Stimulated activated CD4-positive, alpha-beta T cell treated with anti-CD3 and anti-CD28 coated beads, Interleukin-12 subunit alpha, Interleukin-12 subunit beta, amount 100 ng/mL, for 24 hours (primary cell): Measurements from ENCODE around the gene SACM1L.
"Not testable (repeated sequence)": the region's sequence is repeated elsewhere in the genome, so short reads cannot be mapped to it uniquely, and the experiment has no call there.

Source experiments
- DNase-seq, 2 experiments: peaks; one replicate each; pipeline ENCODE4 v3.0.0-alpha.2; 2020; ENCODE audit warnings: low read depth in 2 of 2

Gene SACM1L

DNA sequence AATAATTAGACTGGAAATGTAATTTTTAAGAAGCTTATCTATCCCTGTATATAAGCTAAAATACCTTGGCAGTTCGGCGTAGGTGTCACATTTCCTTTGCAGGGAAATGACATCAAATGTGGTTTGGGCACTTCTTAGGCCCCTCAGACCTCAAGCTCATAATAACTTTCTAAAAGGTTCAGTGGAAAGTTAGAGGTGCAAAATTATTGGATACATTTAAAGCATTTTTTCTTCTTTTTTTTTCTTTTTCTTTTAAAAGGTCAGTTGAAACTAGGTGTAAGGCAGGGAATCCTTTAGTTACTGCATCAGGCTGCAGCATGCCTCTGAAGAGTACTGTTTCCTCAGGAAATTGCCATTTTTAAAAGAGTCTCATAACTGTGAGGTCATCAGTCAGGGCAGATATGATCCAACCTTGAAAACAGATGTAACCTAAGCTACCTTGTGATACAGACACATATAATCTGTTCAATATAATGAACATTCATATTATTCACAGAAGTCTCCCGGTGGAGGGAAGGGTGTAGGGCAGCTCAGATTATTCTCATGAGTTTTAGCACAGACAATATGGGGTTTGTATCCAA lies 4.8 kb downstream of the SACM1L start:
- no peak for DNase-seq

DNA sequence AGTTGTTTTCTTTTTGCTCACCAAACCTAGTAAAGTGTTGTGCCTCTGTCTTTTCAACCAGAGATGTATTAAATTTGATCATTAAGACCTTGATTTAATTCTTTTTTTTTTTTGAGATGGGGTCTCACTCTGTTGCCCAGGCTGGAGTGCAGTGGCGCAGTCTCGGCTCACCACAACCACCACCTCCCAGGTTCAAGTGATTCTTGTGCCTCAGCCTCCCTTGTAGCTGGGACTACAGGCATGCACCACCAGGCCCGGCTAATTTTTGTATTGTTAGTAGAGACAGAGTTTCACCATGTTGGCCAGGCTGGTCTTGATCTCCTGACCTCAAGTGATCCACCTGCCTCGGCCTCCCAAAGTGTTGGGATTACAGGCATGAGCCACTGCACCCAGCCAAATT lies 6.0 kb downstream of the SACM1L start:
- not testable (repeated sequence) for DNase-seq

DNA sequence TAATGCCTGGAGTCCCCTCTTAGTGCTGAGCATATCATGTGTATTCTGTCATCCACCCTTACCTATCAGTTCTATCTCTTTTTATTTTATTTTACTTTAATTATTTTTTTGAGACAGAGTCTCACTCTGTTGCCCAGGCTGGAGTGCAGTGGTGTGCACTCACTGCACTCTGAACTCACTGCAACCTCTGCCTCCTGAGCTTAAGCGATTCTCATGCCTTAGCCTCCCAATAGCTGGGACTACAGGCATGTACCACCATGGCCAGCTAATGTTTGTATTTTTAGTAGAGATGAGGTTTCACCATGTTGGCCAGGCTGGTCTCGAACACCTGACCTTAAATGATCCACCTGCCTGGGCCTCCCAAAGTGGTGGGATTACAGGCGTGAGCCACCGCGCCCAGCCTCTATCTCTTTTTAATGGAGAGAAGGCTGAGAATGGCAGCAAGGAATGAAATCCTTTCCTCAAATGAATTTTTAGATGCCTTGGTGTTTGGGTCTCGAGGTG lies 11.4 kb downstream of the SACM1L start:
- no peak for DNase-seq

DNA sequence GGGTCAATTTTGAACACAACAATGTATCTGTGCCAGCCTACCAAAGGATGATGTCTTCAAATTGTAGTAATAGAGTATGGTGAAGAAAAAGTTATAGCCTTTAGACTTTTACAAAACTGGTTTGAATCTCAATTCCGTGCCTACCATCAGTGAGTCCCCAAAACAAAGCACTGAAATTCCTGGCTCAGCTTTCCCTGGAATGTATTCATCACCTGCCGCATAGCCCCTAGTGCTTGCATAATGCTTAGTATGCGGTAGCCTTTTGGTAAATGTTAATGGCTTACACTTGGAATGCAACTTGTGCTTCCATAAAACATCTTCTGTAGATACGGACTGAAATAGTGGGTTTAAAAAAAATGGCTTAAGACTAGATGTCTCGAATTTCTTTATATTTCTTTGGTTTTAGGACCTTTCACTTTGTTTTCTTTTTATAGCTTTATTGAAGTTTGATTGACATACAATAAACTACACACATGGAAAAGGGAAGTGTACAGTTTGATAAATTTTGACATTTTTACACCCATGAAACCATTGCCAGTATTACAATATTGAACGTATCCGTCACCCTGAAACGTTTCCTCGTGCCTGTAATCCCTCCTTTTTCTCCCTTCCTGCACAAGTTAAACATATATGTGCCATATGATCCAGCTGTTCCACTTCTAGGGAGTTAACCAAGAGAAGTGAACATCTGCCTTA lies 12.1 kb downstream of the SACM1L start:
- DNase-seq = no peak

DNA sequence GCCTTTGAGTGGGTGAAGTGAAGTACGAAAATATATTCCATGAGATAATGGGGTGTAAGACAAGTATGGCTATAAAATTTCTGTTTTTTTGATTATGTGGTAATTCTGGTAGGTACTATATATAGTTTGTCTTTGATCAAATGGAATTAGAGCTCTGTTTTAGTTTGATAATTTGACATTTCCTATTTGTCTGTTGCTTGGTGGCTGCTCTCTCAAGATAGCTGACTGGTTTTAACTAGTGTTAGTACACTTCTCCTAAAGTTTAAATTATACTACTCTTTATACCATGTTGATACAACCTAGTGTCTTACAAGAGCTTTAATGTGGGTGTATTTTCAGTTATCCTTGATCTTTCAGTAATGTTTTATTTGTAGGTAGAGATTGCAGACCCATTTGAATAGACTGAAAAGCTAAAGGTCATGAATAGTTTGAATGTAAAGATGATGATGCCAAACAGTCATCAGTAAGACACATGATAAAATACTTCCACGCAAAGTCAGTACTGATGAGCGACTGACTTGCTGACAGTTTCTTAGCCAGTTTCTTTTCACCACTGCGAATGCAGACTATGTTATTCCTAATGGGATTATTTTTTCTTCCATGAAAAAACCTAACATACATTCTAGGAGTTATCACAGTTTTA lies 15.2 kb downstream of the SACM1L start:
- DNase-seq = no peak

DNA sequence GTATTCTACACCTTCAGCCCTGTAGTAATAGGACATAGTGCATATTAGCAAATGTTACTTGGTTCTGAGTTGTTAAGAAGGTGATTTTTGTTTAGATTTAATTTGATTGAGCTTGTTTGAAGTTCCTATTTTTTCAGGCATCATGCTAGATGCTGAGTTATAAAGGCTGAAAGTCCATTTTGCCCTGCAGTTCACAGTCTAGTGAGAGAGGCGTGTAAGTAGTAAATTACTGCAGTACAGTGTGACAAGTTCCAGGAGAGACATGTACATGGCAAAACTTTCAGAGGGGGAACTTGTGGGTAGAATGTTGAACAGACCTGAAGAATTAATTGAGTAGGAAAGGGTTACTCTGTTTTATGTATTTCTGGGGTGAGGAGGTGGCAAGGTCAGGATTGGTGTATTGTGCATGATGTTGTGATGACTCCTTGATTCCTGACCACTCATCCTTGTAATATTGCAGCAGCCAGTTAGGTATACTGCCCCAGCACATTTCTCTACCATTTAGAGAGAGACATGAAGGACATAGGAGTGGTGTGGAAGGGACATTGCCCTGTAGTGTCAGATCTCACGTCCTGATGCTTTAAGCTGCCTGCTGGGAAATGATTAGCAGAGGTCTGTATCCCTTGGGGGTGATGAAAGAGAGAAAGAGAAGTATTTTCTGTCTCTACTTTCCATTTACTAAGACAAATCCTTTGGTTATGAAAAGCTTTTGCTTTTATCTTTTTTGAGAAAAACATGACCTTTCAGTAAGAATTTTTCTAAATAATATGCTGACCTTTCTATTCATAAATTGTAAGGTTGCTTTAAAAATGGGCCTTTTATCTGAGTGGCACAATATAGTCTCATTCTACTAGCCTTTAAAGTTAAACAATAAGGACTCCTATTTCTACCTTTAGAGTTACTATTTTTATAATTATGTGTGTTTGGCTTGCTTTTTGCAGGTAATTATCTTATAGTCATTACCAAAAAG lies 16.9 kb downstream of the SACM1L start:
- DNase-seq = no peak

DNA sequence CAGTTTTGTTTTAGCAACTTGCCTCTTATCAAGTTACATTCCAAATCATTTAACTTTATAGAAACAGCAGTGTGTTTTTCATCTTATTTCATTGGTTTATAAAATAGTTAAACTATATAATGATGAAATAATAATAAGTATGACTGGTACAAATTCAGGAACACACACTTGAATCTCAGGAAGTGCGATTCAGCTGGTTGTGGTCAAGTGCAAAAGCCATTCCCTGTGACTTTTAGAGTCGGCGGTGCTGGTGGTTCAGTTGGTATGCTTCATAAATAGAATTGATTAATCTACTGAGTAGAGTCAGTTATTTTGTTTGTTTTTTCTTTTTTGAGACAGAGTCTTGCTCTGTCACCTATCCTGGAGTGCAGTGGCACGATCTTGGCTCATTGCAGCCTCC lies 22.7 kb downstream of the SACM1L start:
- no peak for DNase-seq

DNA sequence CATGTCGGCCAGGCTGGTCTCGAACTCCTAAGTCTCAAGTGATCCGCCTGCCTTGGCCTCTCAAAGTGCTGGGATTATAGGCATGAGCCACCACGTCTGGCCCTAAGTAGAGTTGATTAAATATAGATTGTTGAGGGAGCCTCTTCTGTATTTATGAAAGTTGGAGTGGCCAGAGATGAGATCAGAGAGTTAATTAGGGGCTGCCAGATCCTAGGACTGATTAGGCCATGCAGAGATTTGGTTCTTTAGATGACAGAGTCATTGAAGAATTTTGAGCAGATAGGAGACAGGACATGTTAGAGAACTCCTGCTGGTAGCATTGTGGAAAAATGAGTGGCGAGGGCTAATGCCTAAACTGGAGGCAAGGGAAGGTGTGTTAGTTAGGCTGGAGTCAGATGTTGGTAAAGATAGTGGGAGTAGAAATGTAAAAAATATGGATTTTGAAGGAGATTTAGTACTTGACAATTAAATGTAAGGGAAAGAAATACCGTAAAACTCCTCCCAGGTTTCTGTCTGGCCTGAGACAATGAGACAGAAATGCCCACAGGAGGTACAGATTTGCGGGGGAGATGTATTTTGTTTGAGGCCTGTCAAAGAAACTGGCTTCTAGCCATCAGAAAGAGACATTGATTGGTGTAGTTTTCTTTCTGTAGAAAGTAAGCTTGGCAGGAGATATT lies 23.4 kb downstream of the SACM1L start:
- no peak for DNase-seq

DNA sequence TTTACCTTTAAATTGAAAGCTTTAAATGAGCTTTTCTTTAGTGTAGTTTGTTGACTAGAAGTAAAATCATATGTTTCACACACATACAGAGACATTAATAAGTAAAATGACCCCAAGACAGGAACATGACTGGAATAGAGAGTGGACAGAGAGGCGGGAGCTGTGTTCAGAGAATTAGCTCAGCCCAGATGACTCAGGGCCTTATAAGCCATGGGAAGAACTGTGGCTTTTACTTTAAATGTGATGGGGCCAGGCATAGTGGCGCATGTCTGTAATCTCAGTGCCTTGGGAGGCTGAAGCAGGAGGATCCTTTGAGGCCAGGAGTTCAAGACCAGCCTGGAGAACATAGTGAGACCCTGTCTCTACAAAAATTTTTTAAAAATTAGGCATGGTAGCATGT lies 26.7 kb downstream of the SACM1L start:
- DNase-seq = no peak

DNA sequence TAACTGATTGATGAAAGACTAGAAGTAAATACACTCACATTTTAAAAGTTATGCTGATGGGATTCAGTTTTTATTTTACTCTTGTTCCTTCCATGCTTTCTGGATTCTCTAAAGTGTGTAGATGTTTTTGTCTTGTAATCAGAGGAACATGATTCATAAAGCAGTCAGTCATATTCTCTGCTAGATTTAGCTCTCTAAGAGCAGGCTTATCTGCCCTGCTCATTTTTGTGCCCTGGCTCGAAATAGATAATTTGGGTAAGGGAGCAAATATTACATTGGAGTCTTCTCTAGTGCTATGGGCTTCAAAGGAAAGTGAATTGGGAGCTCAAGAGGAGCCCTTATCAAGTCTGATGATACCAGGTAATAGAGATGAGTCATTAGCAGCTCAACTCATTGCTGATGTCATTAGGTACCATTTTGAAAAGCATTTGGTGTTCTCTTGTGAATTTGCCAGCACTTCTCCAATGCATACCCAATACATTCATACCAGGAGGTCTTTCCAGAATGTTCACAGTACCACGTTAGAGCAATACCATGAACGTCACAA lies 27.7 kb downstream of the SACM1L start:
- DNase-seq = no peak

DNA sequence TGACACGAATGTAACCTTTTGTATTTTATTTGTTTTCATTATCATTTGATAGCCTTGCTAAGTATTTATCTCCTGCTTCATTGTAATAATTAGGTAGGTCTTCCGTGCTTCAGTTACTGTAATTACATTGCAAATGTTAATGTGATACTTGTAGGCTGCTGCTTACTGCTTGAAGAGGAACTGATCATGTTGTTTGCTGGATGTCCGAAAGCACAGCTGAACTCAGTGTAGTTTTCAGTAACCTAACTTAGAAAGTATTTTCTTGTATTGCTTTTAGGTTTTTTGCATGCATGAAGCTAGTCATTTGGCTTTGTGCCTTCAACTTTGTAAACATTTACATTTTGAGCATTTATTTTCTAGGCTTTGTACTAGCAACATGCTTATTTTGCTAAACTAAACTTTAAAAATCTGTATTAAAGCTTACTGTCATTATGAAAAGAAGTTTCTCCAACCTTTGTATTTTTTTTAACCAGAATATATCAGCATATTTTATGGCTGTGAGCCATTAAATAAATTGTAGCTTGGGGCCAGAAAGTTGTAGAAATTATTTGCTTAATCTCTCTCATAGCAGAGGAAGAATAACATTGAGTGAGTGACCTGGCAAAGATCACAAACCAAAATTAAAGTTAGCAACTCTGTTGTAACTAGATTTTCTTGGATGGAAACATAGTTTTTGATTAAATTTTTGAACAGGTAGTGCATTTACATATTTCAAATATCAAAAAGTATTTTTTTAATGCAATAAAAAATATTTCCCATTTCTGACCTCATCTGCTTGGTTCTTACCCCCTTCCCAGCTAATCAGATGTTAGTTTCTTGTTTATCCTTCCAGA lies 30.7 kb downstream of the SACM1L start:
- DNase-seq = no peak

DNA sequence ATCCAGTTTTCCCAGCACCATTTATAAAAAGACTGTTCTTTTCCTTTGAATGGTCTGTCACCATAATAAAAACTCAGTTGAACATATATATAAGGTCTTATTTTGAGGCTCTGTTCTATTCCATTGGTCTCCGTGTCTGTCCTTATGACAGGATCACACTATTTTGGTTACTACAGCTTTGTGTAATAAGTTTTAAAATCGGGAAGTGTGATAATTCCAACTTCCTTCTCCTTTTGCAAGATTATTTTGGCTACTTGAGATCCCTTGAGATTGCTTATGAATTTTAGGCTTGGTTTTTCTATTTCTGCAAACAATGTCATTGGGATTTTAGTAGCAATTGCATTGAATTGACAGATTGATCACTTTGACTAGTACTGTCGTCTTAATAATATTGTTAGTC lies 35.7 kb downstream of the SACM1L start:
- no peak for DNase-seq

DNA sequence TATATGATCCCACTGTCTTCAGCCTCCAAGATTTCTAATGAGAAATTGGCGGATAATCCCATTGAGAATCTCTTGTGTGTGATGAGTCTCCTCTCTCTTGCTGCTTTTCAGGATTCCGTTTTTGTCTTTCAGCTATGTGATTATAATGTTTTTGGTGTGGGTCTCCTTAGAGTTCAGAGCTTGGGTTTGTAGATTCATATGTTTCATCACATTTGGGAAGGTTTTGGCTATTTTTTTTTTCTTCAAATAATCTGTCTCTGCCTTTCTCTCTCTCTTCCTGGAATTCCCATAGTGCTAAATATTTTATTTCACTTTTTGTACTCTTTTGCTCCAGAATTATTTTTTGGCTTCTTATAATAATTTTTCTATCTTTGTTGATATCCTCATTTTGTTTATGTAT lies 40.4 kb downstream of the SACM1L start:
- no peak for DNase-seq

DNA sequence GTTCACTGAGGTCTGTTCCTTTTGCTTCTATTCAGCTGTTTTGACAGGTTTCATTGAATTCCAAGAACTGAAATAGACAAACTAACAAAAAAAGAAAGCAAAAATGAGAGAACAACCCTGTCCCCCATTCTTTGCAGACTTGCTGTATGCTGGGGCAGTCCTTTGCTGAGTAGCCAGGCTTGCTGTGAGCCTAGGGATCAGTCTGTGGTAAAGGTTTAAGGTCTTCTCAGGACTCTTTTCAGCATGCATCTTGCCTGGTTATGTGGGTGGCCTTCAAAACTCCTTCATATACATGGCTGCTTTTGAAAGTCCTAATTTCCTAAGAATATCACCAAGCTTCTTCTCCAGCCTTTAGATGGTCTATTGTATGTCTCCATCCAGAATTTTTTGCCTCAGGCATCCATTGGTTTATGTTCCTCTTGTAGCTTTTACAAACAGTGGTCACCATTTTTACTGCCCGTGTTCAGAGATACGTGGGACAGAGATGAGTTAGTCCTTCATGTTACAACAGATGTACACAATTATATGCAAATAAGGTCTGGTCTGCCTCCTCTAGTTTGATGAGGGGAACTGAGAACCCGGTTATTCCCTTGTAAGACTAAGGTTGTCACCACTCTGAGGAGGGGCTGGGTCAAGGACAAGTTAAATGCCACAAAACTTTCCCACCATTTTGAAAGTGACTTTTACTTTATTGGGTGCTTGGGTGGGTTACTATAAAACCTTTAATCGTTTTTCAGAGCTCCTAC lies 41.4 kb downstream of the SACM1L start:
- DNase-seq = no peak

DNA sequence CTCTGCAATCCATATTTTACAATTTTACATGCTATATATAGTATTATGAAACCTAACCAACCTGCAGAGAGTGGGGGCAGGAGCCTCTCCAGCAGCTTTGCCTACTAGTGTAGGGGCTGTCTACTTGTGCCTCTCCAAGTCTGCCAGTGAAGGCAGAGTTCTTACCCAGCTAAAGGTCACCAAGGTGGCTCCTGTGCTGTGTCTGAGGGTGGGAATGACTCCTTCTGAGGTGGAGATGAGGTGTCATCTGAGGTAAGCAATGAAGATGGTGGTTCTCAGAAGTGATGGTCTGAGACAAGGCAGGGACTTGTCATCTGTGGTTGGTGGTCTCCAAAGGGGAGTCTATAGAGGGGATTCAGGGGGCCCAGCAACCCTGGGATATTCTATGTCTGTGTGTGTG lies 47.5 kb downstream of the SACM1L start:
- DNase-seq = no peak

DNA sequence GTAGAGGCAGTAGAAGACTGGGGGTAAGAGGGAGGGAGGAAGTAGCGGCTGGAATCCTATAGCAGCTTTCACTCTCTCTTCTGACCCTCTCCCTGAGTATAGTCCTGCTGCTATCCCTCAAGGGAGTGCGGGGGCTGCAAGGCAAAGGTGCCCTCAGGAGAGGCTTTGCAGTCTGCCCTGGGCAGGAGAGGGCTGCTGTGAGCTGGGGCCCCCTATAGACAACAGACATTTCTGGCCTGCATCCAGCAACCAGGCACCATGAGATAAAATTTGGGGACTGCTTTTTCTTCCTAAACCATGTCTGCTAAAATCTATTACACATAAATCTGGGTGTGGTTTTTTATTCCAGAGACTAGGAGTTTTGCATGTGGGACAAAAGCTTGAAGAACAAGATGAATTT lies 48.0 kb downstream of the SACM1L start:
- no peak for DNase-seq

DNA sequence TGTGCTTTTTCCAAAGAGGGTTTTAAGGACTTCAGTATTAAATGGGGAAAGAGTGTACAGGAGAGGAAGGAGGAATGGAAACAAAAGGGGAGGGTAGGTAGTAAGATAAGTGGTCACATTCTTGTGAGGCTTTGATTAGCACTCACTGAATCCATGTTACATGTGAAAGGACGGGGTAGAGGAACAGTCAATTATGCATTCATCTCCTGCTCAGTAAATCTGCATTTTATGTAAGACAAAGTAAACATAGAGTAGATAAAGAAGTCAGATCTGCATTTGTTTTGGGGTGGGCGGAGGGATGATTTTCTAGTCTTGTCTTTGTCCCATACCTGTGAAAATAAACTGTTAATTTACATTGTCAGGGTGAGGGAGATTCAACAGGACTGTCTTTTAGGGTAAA lies 50.8 kb downstream of the SACM1L start:
- no peak for DNase-seq

DNA sequence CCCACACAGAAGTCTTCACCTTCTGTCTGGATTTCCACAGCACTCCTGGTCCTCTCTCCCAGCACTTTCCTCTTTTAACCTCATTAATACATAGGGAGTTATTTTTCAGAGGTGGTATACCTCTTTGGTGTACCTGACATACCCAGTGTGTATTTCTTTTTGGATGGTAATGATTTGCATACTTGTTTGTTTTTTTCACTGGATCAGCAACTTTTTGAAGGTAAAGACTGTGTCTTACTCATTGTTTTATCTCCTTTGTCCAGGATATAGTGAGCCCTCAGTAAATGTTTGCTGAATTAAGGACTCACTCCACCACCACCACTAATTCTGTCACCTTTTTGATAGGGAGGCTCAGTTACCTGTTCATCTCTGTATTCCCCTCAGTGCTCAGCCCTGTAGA lies 52.1 kb downstream of the SACM1L start:
- DNase-seq = no peak

DNA sequence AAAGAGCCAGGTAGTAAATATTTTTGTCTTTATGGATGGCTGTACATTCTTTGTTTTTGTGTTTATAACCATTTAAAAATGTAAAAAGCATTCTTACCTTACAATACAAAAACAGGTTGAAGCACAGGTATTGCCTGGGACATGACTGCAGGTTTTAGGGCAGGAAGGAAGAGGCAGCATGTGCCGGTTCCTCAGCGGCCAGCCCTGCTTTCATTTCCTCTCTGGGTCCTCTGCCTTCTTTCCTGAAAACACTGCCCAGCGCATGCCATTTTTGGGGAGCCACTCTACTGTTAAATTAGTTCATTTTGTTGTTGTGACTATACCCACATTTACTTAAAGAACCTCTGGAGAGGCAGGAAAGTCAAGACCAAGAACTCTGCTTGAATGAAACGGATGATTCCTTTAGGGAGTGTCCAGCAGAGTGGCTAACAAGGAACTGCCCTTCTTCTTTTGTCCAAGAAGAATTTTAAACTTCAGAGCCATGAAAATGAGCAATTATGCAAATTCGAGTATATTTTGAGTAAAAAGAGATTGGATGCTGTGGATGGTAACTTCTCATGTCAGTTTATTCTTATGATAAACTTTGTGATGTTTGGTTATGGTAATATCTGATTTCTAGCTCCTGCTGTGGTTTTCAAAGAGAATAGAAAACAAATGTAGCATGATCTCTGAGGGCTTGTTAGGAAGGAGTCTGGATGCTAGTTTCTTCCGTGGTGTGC lies 52.7 kb downstream of the SACM1L start:
- no peak for DNase-seq
